Measurements from ENCODE around the gene RALGPS1.

RALGPS1 gene

DNA sequence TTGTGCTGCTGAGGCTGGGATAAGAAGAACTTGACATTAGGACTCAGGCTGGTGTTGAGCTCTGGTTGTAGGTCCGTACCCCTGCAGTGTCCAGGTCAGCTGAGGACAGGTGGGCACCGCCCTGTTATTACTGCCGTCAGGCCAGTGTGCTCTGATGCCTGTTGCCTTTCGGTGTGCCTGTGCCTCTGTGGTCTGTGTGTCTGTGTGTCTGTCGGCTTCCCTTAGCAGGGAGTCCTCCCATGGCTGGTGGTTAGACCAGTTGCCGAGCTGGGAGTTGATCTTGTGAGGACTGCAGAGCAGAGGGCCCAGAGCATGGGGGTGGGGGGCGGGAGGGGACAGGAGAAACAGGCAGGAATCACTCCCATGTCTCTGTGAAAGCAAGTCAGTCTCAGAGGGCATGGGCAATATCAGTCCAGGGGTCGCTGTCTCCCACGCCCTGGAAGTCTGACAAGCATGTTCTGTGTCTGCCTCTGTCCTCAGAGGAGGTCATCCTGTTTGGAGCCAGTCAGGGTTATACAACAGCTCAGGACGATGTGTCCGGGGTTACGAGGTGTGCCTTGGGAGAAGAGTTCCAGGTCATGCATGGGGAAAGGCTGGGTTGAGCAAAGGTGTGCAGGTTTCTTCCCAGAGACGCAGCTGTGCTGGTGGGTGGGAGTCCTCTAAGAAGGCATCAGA is 282.7 kb downstream of the RALGPS1 start:
- H3K4me3 ChIP-seq (ENCODE audit: low read length): no peak overlapping the region
- TF ChIP-seq, protein P1, sequence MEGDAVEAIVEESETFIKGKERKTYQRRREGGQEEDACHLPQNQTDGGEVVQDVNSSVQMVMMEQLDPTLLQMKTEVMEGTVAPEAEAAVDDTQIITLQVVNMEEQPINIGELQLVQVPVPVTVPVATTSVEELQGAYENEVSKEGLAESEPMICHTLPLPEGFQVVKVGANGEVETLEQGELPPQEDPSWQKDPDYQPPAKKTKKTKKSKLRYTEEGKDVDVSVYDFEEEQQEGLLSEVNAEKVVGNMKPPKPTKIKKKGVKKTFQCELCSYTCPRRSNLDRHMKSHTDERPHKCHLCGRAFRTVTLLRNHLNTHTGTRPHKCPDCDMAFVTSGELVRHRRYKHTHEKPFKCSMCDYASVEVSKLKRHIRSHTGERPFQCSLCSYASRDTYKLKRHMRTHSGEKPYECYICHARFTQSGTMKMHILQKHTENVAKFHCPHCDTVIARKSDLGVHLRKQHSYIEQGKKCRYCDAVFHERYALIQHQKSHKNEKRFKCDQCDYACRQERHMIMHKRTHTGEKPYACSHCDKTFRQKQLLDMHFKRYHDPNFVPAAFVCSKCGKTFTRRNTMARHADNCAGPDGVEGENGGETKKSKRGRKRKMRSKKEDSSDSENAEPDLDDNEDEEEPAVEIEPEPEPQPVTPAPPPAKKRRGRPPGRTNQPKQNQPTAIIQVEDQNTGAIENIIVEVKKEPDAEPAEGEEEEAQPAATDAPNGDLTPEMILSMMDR (conservative IDR thresholded peaks at IDR 0.05; ENCODE audit: low read length): no peak
- no peak for DNase-seq (ENCODE audit: low read depth)

DNA sequence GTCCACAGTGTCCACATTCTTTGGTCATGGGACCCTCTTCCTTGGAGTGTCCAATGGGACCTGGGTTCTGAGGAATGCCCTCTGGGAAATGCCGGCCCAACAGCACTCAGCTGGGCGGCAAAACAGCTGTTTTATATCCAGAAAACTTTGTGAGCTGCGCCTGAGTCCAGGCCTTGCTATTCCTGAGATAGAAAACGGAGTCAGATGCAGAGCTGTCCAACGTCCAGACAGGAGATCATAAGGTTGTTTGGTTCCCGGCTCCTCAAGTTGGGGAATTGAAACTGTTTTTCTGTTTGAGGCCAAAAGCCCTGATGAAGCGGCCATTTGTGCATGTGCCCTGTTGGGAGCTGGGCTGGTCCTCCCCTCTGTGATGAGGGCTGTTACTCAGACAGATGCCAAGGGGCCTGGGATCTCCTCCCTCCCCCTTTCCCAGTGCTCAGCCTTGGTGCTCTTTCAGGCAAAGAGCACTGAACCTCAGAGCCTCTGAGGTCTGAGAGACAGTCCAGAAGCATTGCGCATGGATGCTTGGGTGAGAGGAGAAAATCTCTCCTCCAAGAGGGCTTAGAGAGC is 283.4 kb downstream of the RALGPS1 start:
- H3K4me3 ChIP-seq (ENCODE audit: low read length): no peak overlapping the region
- DNase-seq (ENCODE audit: low read depth): no peak
- TF ChIP-seq, protein P1 (conservative IDR thresholded peaks at IDR 0.05; ENCODE audit: low read length): no peak

DNA sequence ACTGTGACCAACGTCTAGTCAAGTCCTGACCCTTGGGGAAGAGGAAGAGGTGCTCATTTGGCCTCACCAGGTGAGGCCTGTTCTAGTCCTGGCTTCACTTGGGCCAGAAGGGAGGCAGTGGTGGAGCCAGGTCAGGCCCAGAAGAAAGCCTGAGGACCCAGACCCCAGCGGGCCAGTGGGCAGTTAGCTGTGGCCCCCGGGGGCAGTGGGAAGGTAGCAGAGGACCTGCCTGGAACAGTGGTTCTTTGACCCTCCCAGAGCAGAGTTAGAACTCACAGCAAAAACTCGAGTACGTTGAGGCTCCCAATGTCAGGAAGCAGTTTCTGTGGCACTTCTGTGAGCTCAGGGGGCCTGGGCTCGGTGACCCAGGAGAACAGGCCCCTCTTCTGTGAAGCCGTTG is 284.0 kb downstream of the RALGPS1 start:
- H3K4me3 ChIP-seq (ENCODE audit: low read length): no peak overlapping the region
- DNase-seq (ENCODE audit: low read depth): no peak
- TF ChIP-seq, protein P1 (conservative IDR thresholded peaks at IDR 0.05; ENCODE audit: low read length): no peak

DNA sequence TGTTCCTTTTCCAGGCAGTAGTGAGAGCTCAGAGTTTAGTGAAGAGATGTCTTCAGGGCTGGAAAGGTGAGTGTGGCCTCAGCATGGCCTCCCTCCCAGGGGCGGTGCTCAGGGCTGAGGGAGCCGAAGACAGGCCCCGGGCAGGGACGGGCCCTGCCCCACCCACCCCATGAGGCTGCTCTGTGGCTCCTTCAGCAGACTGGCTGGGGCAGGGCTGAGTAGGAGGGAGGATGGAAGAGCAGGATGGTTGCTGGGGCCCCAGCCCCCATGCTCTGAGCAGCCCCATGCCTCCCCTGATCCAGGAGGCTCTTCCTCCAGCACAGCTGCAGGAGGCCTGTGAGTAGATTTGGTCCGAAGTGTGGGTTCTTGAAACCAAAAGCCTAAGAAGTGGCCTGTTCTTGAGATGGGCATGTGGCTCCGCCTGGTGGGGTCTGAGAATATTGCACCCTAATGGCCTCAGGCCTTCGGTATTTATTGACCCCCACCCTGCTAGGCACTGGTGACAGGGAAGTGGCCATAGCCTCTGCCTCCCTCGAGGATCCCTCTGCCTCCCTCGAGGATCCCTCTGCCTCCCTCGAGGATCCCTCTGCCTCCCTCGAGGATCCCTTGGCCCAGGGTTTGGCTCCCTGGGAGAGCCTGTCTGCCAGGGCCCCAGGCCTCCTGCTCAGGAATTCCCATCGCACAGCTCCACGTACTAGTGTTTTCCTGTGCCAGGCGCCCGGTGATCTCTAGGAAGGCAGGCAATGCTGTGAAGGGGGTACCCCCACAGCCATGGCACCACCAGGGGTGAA is 284.6 kb downstream of the RALGPS1 start:
- TF ChIP-seq, protein P1 (conservative IDR thresholded peaks at IDR 0.05; ENCODE audit: low read length): peak; percentile 91
- peak; percentile 85 for DNase-seq (ENCODE audit: low read depth)
- no peak overlapping the region for H3K4me3 ChIP-seq (ENCODE audit: low read length)

DNA sequence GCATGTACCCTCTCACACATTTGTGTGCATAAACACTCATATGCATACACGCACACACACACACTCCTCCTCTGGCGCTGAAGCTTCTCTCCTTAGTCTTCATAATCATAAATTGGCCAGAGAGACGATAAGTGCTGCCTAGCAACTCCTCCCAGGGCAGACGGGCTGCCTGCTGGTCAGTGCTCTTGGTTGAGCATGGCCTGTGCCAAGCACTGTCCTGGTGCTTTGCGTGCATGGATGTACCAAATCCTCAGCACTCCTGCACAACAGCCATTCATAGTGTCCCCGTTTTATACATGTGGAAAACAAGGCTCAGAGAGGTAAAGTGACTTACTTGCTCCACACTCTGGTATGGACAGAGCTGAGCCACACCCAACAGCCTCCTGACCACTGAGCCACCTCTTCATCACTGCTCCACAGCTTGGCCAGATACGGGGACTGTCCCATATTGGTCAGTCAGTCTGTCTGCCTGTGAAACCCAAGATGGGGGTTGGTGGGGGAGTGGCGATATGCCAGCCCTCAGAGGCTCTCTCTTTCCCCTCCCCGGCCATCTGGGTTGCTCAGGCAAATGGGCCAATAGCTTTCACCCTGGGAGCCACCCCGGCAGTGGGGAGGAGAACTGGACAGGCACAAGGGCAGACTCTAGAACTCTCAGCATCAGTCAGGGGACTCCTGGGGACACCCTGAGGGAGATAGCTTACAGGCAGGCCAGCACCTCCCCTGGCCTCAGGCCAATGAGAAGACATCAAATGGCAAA is 285.7 kb downstream of the RALGPS1 start:
- DNase-seq (ENCODE audit: low read depth): no peak
- TF ChIP-seq, protein P1 (conservative IDR thresholded peaks at IDR 0.05; ENCODE audit: low read length): no peak

DNA sequence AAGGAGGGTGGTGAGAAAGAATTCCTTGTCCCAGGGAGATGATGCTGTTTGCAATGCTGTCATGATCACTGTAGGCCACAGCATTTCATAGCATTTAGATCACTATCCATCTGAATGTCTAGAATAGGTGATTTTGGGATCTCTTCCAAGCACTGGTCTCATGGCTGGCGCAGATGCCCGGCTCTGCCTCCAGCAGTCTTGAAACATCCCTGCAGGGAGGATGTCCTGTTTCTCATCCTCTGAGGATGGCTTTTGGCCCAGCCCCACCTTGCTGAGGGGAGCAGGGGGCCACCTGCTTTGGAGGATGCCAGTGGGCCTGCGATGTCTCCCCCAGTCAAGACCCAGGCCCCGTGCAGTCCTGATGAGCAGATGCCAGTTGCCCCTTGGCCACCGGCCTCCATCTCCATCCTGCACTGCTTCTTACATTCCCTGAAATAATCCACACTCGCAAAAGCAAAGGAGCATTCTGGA is 286.5 kb downstream of the RALGPS1 start:
- peak; percentile 42 for DNase-seq (ENCODE audit: low read depth)
- H3K4me3 ChIP-seq (ENCODE audit: low read length): no peak overlapping the region
- TF ChIP-seq, protein P1 (conservative IDR thresholded peaks at IDR 0.05; ENCODE audit: low read length): no peak

More for the DNA sequence above, 285.7 kb downstream of the RALGPS1 start:
- H3K4me3 ChIP-seq (ENCODE audit: low read length): no peak overlapping the region
